ENCODE data around the gene CPZ.

Gene CPZ

DNA sequence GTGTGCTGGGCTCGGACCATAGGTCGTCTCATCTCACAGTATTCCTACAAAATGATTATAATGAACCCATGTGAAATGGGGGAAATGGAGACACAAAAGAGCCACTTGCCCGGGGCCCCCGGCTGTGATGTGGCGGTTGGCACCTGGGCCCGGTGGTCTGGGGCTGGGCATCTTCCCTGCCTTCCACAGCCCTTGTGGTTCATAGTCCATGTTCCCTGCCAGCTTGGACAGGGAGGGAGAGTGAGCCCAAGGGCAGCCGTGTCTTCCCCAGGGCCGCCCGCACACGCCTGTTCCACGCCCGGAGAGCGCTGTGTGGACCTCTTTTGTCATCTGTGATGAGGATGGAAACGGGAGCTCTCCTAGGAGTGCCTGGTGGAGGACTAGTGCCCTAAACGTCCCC is 5.2 kb downstream of the CPZ start:
- TF ChIP-seq EZH2 (IDR thresholded peaks at IDR 0.05; ENCODE audit: borderline replicate concordance, low read length) (no peak), CTCF (IDR thresholded peaks at IDR 0.05; ENCODE audit: low read length) (no peak)
- Histone ChIP-seq H2AFZ (ENCODE audit: low read length) (no peak overlapping the region), H4K20me1 (ENCODE audit: insufficient read depth, low read length) (no peaks in the 10 kb centered on the region), H3K9ac (ENCODE audit: low read length) (no peak overlapping the region), H3K4me1 (ENCODE audit: insufficient read depth, low read length, severe bottlenecking) (no peaks in the 10 kb centered on the region), H3K36me3 (ENCODE audit: insufficient read depth, low read length) (no peaks in the 10 kb centered on the region), H3K27ac (ENCODE audit: low read depth, low read length, poor library complexity, severe bottlenecking) (no peak overlapping the region), H3K4me2 (ENCODE audit: low read length) (no peak overlapping the region), H3F3A (ENCODE audit: insufficient read depth, low read length) (no peaks in the 10 kb centered on the region), H3K9me3 (ENCODE audit: low read length) (no peaks in the 10 kb centered on the region), H3K27me3 (ENCODE audit: insufficient read depth, low read length) (no peaks in the 10 kb centered on the region), H3K79me2 (ENCODE audit: insufficient read depth, low read length) (no peaks in the 10 kb centered on the region), H3K9me2 (ENCODE audit: low read depth, low read length) (no peaks in the 10 kb centered on the region), H3K4me3 (ENCODE audit: low read depth, low read length, poor library complexity, severe bottlenecking) (no peak overlapping the region)

- Histone ChIP-seq H2AFZ (ENCODE audit: low read length) (no peak overlapping the region), H3K4me1 (ENCODE audit: insufficient read depth, low read length, severe bottlenecking) (no peaks in the 10 kb centered on the region), H3F3A (ENCODE audit: insufficient read depth, low read length) (no peaks in the 10 kb centered on the region), H3K27ac (ENCODE audit: low read depth, low read length, poor library complexity, severe bottlenecking) (no peak overlapping the region), H3K9me3 (ENCODE audit: low read length) (no peaks in the 10 kb centered on the region), H4K20me1 (ENCODE audit: insufficient read depth, low read length) (no peaks in the 10 kb centered on the region), H3K4me2 (ENCODE audit: low read length) (no peak overlapping the region), H3K79me2 (ENCODE audit: insufficient read depth, low read length) (no peaks in the 10 kb centered on the region), H3K9me2 (ENCODE audit: low read depth, low read length) (no peaks in the 10 kb centered on the region), H3K27me3 (ENCODE audit: insufficient read depth, low read length) (no peaks in the 10 kb centered on the region), H3K4me3 (ENCODE audit: low read depth, low read length, poor library complexity, severe bottlenecking) (no peak overlapping the region), H3K36me3 (ENCODE audit: insufficient read depth, low read length) (no peaks in the 10 kb centered on the region), H3K9ac (ENCODE audit: low read length) (no peak overlapping the region)
- TF ChIP-seq CTCF (IDR thresholded peaks at IDR 0.05; ENCODE audit: low read length) (no peak), EZH2 (IDR thresholded peaks at IDR 0.05; ENCODE audit: borderline replicate concordance, low read length) (no peak)
Observed at GRCh38 chr4:8598391-8599090, 6.0 kb downstream of the CPZ start.

- H3K4me2 ChIP-seq (ENCODE audit: low read length), result no peak overlapping the region
- H3K9ac ChIP-seq (ENCODE audit: low read length), result no peak overlapping the region
- TF ChIP-seq EZH2 (IDR thresholded peaks at IDR 0.05; ENCODE audit: borderline replicate concordance, low read length), result no peak
- no peak for TF ChIP-seq CTCF (IDR thresholded peaks at IDR 0.05; ENCODE audit: low read length)
- H3K4me3 ChIP-seq (ENCODE audit: low read depth, low read length, poor library complexity, severe bottlenecking), result no peak overlapping the region
- no peaks in the 10 kb centered on the region for H3F3A ChIP-seq (ENCODE audit: insufficient read depth, low read length)
- no peaks in the 10 kb centered on the region for H3K27me3 ChIP-seq (ENCODE audit: insufficient read depth, low read length)
- H2AFZ ChIP-seq (ENCODE audit: low read length), result no peak overlapping the region
- no peaks in the 10 kb centered on the region for H3K9me3 ChIP-seq (ENCODE audit: low read length)
- H3K4me1 ChIP-seq (ENCODE audit: insufficient read depth, low read length, severe bottlenecking), result no peaks in the 10 kb centered on the region
- no peaks in the 10 kb centered on the region for H3K9me2 ChIP-seq (ENCODE audit: low read depth, low read length)
- H3K36me3 ChIP-seq (ENCODE audit: insufficient read depth, low read length), result no peaks in the 10 kb centered on the region
- no peaks in the 10 kb centered on the region for H4K20me1 ChIP-seq (ENCODE audit: insufficient read depth, low read length)
- no peak overlapping the region for H3K27ac ChIP-seq (ENCODE audit: low read depth, low read length, poor library complexity, severe bottlenecking)
- H3K79me2 ChIP-seq (ENCODE audit: insufficient read depth, low read length), result no peaks in the 10 kb centered on the region
Observed at GRCh38 chr4:8599091-8599460, 6.5 kb downstream of the CPZ start.

All from OCI-LY1 (cell line).